Stimulated activated naive CD8-positive, alpha-beta T cell treated with anti-CD3 and anti-CD28 coated beads, Interleukin-15, amount 100 ng/mL, for 72 hours (primary cell): Measurements from ENCODE around the gene PRIMPOL.

ENCODE experiments used
- ATAC-seq: fragments of 150-1000 bp; cut with Tn5 transposase; 2 replicates; pipeline ENCODE4 v1.10.0; 2021; ENCODE audit warnings: mild to moderate bottlenecking, moderate library complexity
- DNase-seq, 2 donors: peaks; one replicate each; pipeline ENCODE4 v3.0.0; 2021 to 2022
- H3K27ac Mint-ChIP-seq, 2 donors: one replicate each; pipeline ENCODE4 v1.8.0; 2022; ENCODE audit warnings: mild to moderate bottlenecking in 2 of 2, mixed read lengths in 2 of 2, moderate library complexity in 2 of 2
- H3K27me3 Mint-ChIP-seq: one replicate; pipeline ENCODE4 v1.8.0; 2022; ENCODE audit warnings: mixed read lengths
- H3K4me1 Mint-ChIP-seq: one replicate; pipeline ENCODE4 v1.8.0; 2022; ENCODE audit warnings: mild to moderate bottlenecking, mixed read lengths
- H3K4me3 Mint-ChIP-seq, 2 donors: one replicate each; pipeline ENCODE4 v1.8.0; 2022; ENCODE audit warnings: mild to moderate bottlenecking in 2 of 2, mixed read lengths in 2 of 2, moderate library complexity in 1 of 2
- H3K9me3 Mint-ChIP-seq, 2 donors: one replicate each; pipeline ENCODE4 v1.8.0; 2022; ENCODE audit warnings: mixed read lengths in 2 of 2

The PRIMPOL gene

GRCh38 chr4:184669251-184669650 lies 19.7 kb downstream of the PRIMPOL start:
- Mint-ChIP-seq H3K4me3 (no peak overlapping the region), H3K27me3 (no peaks in the 10 kb centered on the region), H3K9me3 (no peaks in the 10 kb centered on the region), H3K27ac (peak overlapping the region in 1 of 2 donors; percentile 77), H3K4me1 (peaks cover 18% of the 10 kb centered on the region)
- DNase-seq (no peak), ATAC-seq (no peak)

GRCh38 chr4:184671101-184671500 lies 21.6 kb downstream of the PRIMPOL start:
- H3K27ac Mint-ChIP-seq: no peak overlapping the region
- no peaks in the 10 kb centered on the region for H3K9me3 Mint-ChIP-seq
- H3K27me3 Mint-ChIP-seq: no peaks in the 10 kb centered on the region
- peaks cover 18% of the 10 kb centered on the region for H3K4me1 Mint-ChIP-seq
- DNase-seq: no peak
- no peak overlapping the region for H3K4me3 Mint-ChIP-seq
- no peak for ATAC-seq

GRCh38 chr4:184672741-184673140 lies 23.2 kb downstream of the PRIMPOL start:
- Mint-ChIP-seq H3K9me3 (no peaks in the 10 kb centered on the region), H3K4me1 (peaks cover 16% of the 10 kb centered on the region), H3K27me3 (no peaks in the 10 kb centered on the region), H3K4me3 (no peak overlapping the region), H3K27ac (peak overlapping the region in 1 of 2 donors; percentile 81)
- ATAC-seq (no peak), DNase-seq (no peak)

GRCh38 chr4:184674011-184674410 lies 24.5 kb downstream of the PRIMPOL start:
- H3K9me3 Mint-ChIP-seq: no peaks in the 10 kb centered on the region
- no peak overlapping the region for H3K27ac Mint-ChIP-seq
- ATAC-seq (no peak), DNase-seq (no peak)
- H3K4me1 Mint-ChIP-seq: peaks cover 3% of the 10 kb centered on the region
- H3K4me3 Mint-ChIP-seq: no peak overlapping the region
- H3K27me3 Mint-ChIP-seq: no peaks in the 10 kb centered on the region

- ATAC-seq (no peak), DNase-seq (no peak)
- Mint-ChIP-seq H3K27ac (no peak overlapping the region), H3K4me3 (no peak overlapping the region), H3K9me3 (no peaks in the 10 kb centered on the region), H3K27me3 (no peaks in the 10 kb centered on the region), H3K4me1 (no peaks in the 10 kb centered on the region)
These were observed 25.5 kb downstream of the PRIMPOL start for GRCh38 chr4:184675018-184675417.

- DNase-seq: no peak
- H3K9me3 Mint-ChIP-seq: no peaks in the 10 kb centered on the region
- ATAC-seq: no peak
- H3K27me3 Mint-ChIP-seq: no peaks in the 10 kb centered on the region
- H3K4me3 Mint-ChIP-seq: no peak overlapping the region
- H3K4me1 Mint-ChIP-seq: no peaks in the 10 kb centered on the region
- no peak overlapping the region for H3K27ac Mint-ChIP-seq
These were observed 26.4 kb downstream of the PRIMPOL start for GRCh38 chr4:184675821-184676492.

GRCh38 chr4:184680698-184681097 lies 31.2 kb downstream of the PRIMPOL start:
- no peaks in the 10 kb centered on the region for H3K9me3 Mint-ChIP-seq
- no peaks in the 10 kb centered on the region for H3K4me1 Mint-ChIP-seq
- DNase-seq (no peak), ATAC-seq (no peak)
- no peak overlapping the region for H3K4me3 Mint-ChIP-seq
- H3K27ac Mint-ChIP-seq: no peak overlapping the region
- no peaks in the 10 kb centered on the region for H3K27me3 Mint-ChIP-seq

- H3K27ac Mint-ChIP-seq: no peak overlapping the region
- H3K4me1 Mint-ChIP-seq: no peaks in the 10 kb centered on the region
- H3K9me3 Mint-ChIP-seq: no peaks in the 10 kb centered on the region
- no peaks in the 10 kb centered on the region for H3K27me3 Mint-ChIP-seq
- H3K4me3 Mint-ChIP-seq: no peak overlapping the region
- ATAC-seq: no peak
- no peak for DNase-seq
These were observed 32.4 kb downstream of the PRIMPOL start for GRCh38 chr4:184681916-184682315.

GRCh38 chr4:184684491-184685189 lies 35.1 kb downstream of the PRIMPOL start:
- Mint-ChIP-seq H3K4me1 (no peaks in the 10 kb centered on the region), H3K27me3 (no peaks in the 10 kb centered on the region), H3K9me3 (no peaks in the 10 kb centered on the region), H3K4me3 (no peak overlapping the region), H3K27ac (peak overlapping the region in 1 of 2 donors; percentile 35)
- ATAC-seq (no peak), DNase-seq (no peak)

- H3K9me3 Mint-ChIP-seq: no peaks in the 10 kb centered on the region
- no peaks in the 10 kb centered on the region for H3K4me1 Mint-ChIP-seq
- no peak overlapping the region for H3K4me3 Mint-ChIP-seq
- no peak for ATAC-seq
- H3K27ac Mint-ChIP-seq: no peak overlapping the region
- DNase-seq: no peak
- H3K27me3 Mint-ChIP-seq: no peaks in the 10 kb centered on the region
These were observed 38.5 kb downstream of the PRIMPOL start for GRCh38 chr4:184688005-184688404.

GRCh38 chr4:184688447-184688846 lies 38.9 kb downstream of the PRIMPOL start:
- Mint-ChIP-seq H3K4me3 (no peak overlapping the region), H3K9me3 (no peaks in the 10 kb centered on the region), H3K27me3 (no peaks in the 10 kb centered on the region), H3K27ac (no peak overlapping the region), H3K4me1 (no peaks in the 10 kb centered on the region)
- ATAC-seq (peak; percentile 64), DNase-seq (no peak)

GRCh38 chr4:184689681-184690080 lies 40.1 kb downstream of the PRIMPOL start:
- Mint-ChIP-seq H3K4me1 (no peaks in the 10 kb centered on the region), H3K4me3 (no peak overlapping the region), H3K27me3 (no peaks in the 10 kb centered on the region), H3K27ac (peak overlapping the region in 1 of 2 donors; percentile 59), H3K9me3 (no peaks in the 10 kb centered on the region)
- DNase-seq (no peak), ATAC-seq (no peak)

GRCh38 chr4:184693056-184693455 lies 43.5 kb downstream of the PRIMPOL start:
- no peak for DNase-seq
- Mint-ChIP-seq H3K27ac (peak overlapping the region in 1 of 2 donors; percentile 78), H3K9me3 (no peaks in the 10 kb centered on the region), H3K4me3 (no peak overlapping the region), H3K4me1 (no peaks in the 10 kb centered on the region), H3K27me3 (no peaks in the 10 kb centered on the region)
- ATAC-seq: no peak

GRCh38 chr4:184694412-184694956 lies 44.9 kb downstream of the PRIMPOL start:
- no peaks in the 10 kb centered on the region for H3K27me3 Mint-ChIP-seq
- no peaks in the 10 kb centered on the region for H3K9me3 Mint-ChIP-seq
- ATAC-seq: no peak
- no peaks in the 10 kb centered on the region for H3K4me1 Mint-ChIP-seq
- H3K4me3 Mint-ChIP-seq: no peak overlapping the region
- DNase-seq: no peak
- peak overlapping the region in 1 of 2 donors; percentile 27 for H3K27ac Mint-ChIP-seq

- Mint-ChIP-seq H3K9me3 (no peaks in the 10 kb centered on the region), H3K4me3 (no peak overlapping the region), H3K27me3 (no peaks in the 10 kb centered on the region), H3K4me1 (no peaks in the 10 kb centered on the region), H3K27ac (peak overlapping the region in 1 of 2 donors; percentile 54)
- DNase-seq (no peak), ATAC-seq (no peak)
These were observed 45.8 kb downstream of the PRIMPOL start for GRCh38 chr4:184695178-184695896.

- Mint-ChIP-seq H3K27me3 (no peaks in the 10 kb centered on the region), H3K4me1 (no peaks in the 10 kb centered on the region), H3K4me3 (no peak overlapping the region), H3K9me3 (no peaks in the 10 kb centered on the region), H3K27ac (no peak overlapping the region)
- ATAC-seq: no peak
- DNase-seq: no peak
These were observed 48.4 kb downstream of the PRIMPOL start for GRCh38 chr4:184697956-184698355.
